Measurements from ENCODE around the gene PAF1. TPM values are rescaled to one million over a fixed set of nuclear protein-coding genes. Genes with fewer than 3 reads are reported as not detected.

PAF1 gene
- total RNA-seq, 1 experiment from 2014 or later = 901 TPM

Small RNAs within 50 kb of the gene (microRNA-seq; reads per million reads assigned to microRNA genes)
- gene MIR4530 (ENCODE audit: unreplicated experiment) = not detected

Other genes starting within 250 kb of the PAF1 start
- gene NCCRP1, start 194.1 kb downstream of the PAF1 start, total RNA-seq (2021; ENCODE audit: unreplicated experiment) = 0.46 TPM
- 0.33 TPM for gene SYCN, start 186.8 kb downstream of the PAF1 start, total RNA-seq (2021; ENCODE audit: unreplicated experiment)
- gene IFNL3, start 146.1 kb downstream of the PAF1 start, total RNA-seq (2021; ENCODE audit: unreplicated experiment) = not detected
- not detected for gene IFNL4, start 142.2 kb downstream of the PAF1 start, total RNA-seq (2021; ENCODE audit: unreplicated experiment)
- 0.33 TPM for gene IFNL2, start 122.7 kb downstream of the PAF1 start, total RNA-seq (2021; ENCODE audit: unreplicated experiment)
- 0.57 TPM for gene IFNL1, start 94.7 kb downstream of the PAF1 start, total RNA-seq (2021; ENCODE audit: unreplicated experiment)
- gene LRFN1, start 70.2 kb downstream of the PAF1 start, total RNA-seq (2021; ENCODE audit: unreplicated experiment) = 15.2 TPM
- gene GMFG, start 55.1 kb downstream of the PAF1 start, total RNA-seq (2021; ENCODE audit: unreplicated experiment) = 3.7 TPM
- 1,339 TPM for gene SAMD4B, start 48.7 kb downstream of the PAF1 start, total RNA-seq (2021; ENCODE audit: unreplicated experiment)
- 739 TPM for gene MED29, start 272 bp upstream of the PAF1 start, total RNA-seq (2021; ENCODE audit: unreplicated experiment)
- 414 TPM for gene ZFP36, start 15.7 kb upstream of the PAF1 start, total RNA-seq (2021; ENCODE audit: unreplicated experiment)
- gene PLEKHG2, start 21.6 kb upstream of the PAF1 start, total RNA-seq (2021; ENCODE audit: unreplicated experiment) = 1,988 TPM
- gene RPS16, start 44.8 kb upstream of the PAF1 start, total RNA-seq (2021; ENCODE audit: unreplicated experiment) = 27,832 TPM
- 1,614 TPM for gene SUPT5H, start 54.5 kb upstream of the PAF1 start, total RNA-seq (2021; ENCODE audit: unreplicated experiment)
- 1,837 TPM for gene TIMM50, start 89.7 kb upstream of the PAF1 start, total RNA-seq (2021; ENCODE audit: unreplicated experiment)
- 76.9 TPM for gene DLL3, start 107.8 kb upstream of the PAF1 start, total RNA-seq (2021; ENCODE audit: unreplicated experiment)
- gene SELENOV, start 124.0 kb upstream of the PAF1 start, total RNA-seq (2021; ENCODE audit: unreplicated experiment) = 0.80 TPM
- 37.7 TPM for gene EID2B, start 141.7 kb upstream of the PAF1 start, total RNA-seq (2021; ENCODE audit: unreplicated experiment)
- gene EID2, start 149.1 kb upstream of the PAF1 start, total RNA-seq (2021; ENCODE audit: unreplicated experiment) = 163 TPM
- not detected for gene LGALS13, start 211.4 kb upstream of the PAF1 start, total RNA-seq (2021; ENCODE audit: unreplicated experiment)